ENCODE data around the gene SLC25A31. TPM values are rescaled to one million over a fixed set of nuclear protein-coding genes. Genes with fewer than 3 reads are reported as not detected.

Gene SLC25A31
- not detected for total RNA-seq

DNA sequence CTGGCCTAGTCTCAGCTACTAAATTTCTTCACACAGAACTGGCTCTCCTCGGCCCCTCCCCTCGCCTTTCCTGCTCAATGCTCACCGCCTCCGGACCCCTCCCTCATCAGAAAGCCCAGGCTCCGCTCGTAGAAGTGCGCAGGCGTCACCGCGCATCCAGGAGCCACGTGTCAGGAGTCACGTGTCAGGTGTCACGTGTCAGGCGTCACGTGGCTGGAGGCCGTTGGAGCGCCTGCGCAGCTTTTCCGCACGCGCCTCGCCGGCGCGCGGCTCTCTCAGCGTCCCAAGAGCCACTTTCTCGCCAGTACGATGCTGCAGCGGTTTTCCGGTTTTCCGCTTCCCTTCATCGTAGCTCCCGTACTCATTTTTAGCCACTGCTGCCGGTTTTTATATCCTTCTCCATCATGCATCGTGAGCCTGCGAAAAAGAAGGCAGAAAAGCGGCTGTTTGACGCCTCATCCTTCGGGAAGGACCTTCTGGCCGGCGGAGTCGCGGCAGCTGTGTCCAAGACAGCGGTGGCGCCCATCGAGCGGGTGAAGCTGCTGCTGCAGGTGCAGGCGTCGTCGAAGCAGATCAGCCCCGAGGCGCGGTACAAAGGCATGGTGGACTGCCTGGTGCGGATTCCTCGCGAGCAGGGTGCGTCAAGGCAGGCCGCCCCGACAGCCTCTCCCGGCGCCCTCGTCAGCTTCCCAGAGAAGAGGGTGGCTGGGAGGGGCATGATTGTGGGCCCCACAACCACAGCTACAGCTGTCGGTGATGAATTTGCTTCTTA, at the start of gene SLC25A31:
Gene SLC25A31 (plus strand): TSS at position 259 of the 772 bp plus-strand sequence. CDS start 146 bp downstream, at position 405.
- H3K27ac ChIP-seq = no peak within 1 kb of the TSS
- no peaks in the 10 kb centered on the region for H3K9me3 ChIP-seq
- H3K36me3 ChIP-seq = no peaks in the 10 kb centered on the region
- no peaks in the 10 kb centered on the region for H3K4me1 ChIP-seq
- no peak for TF ChIP-seq CTCF (IDR thresholded peaks at IDR 0.05)
- H3K4me3 ChIP-seq = no peak within 1 kb of the TSS
- DNase-seq (ENCODE audit: low spot score) = no peak
- no peaks in the 10 kb centered on the region for H3K27me3 ChIP-seq

GRCh38 chr4:127685292-127685691, 44.9 kb upstream of the SLC25A31 start:
- no peaks in the 10 kb centered on the region for H3K27me3 ChIP-seq
- no peak overlapping the region for H3K27ac ChIP-seq
- DNase-seq (ENCODE audit: low spot score) = no peak
- no peaks in the 10 kb centered on the region for H3K36me3 ChIP-seq
- no peak overlapping the region for H3K4me3 ChIP-seq
- H3K4me1 ChIP-seq = no peaks in the 10 kb centered on the region
- TF ChIP-seq CTCF (IDR thresholded peaks at IDR 0.05) = no peak
- H3K9me3 ChIP-seq = no peaks in the 10 kb centered on the region

DNA sequence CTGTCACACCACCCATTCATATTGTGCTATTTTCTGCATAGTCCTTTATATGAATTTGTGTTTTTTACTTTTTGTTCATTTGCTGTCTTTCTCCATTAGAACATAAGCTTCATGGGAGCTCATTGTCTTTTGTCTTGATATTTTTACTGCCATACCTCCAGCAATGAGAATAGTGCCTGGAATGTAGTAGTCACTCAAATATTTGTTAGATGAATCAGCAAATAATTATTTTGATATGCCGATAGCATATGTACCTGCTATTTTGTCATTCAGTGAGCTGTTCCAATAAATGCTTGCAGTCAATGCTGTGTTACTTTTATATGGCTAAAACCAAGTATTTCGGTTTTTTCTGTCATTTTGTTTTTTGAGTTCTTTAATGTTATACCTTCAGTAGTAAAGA, 43.5 kb upstream of the SLC25A31 start:
- Histone ChIP-seq H3K9me3 (no peaks in the 10 kb centered on the region), H3K27me3 (no peaks in the 10 kb centered on the region), H3K4me3 (no peak overlapping the region), H3K27ac (no peak overlapping the region), H3K36me3 (peaks cover 4% of the 10 kb centered on the region), H3K4me1 (no peaks in the 10 kb centered on the region)
- TF ChIP-seq CTCF (IDR thresholded peaks at IDR 0.05) = no peak
- DNase-seq (ENCODE audit: low spot score) = no peak

GRCh38 chr4:127687580-127687979, 42.6 kb upstream of the SLC25A31 start:
- Histone ChIP-seq H3K4me3 (no peak overlapping the region), H3K36me3 (peaks cover 4% of the 10 kb centered on the region), H3K9me3 (no peaks in the 10 kb centered on the region), H3K27me3 (no peaks in the 10 kb centered on the region), H3K27ac (no peak overlapping the region), H3K4me1 (no peaks in the 10 kb centered on the region)
- no peak for DNase-seq (ENCODE audit: low spot score)
- TF ChIP-seq CTCF (IDR thresholded peaks at IDR 0.05) = no peak

GRCh38 chr4:127698789-127699200, 31.4 kb upstream of the SLC25A31 start:
- no peak overlapping the region for H3K4me3 ChIP-seq
- H3K27ac ChIP-seq = no peak overlapping the region
- no peaks in the 10 kb centered on the region for H3K4me1 ChIP-seq
- H3K9me3 ChIP-seq = peaks cover 0 to 15% of the 10 kb centered on the region in 2 donors
- DNase-seq (ENCODE audit: low spot score) = no peak
- no peak for TF ChIP-seq CTCF (IDR thresholded peaks at IDR 0.05)
- no peaks in the 10 kb centered on the region for H3K27me3 ChIP-seq
- no peaks in the 10 kb centered on the region for H3K36me3 ChIP-seq

- peaks cover 13% of the 10 kb centered on the region for H3K36me3 ChIP-seq
- TF ChIP-seq CTCF (IDR thresholded peaks at IDR 0.05) = no peak
- no peak overlapping the region for H3K4me3 ChIP-seq
- H3K27me3 ChIP-seq = no peaks in the 10 kb centered on the region
- H3K4me1 ChIP-seq = no peaks in the 10 kb centered on the region
- no peak overlapping the region for H3K27ac ChIP-seq
- H3K9me3 ChIP-seq = no peaks in the 10 kb centered on the region
- no peak for DNase-seq (ENCODE audit: low spot score)
Measured at GRCh38 chr4:127708985-127709384, 21.2 kb upstream of the SLC25A31 start.

Data from right atrium auricular region (tissue), 2 donors.